H1 (cell line): ENCODE measurements around the gene VSTM4. TPM values are rescaled to one million over a fixed set of nuclear protein-coding genes. Genes with fewer than 3 reads are reported as not detected.

Experiments
- BACH1 ChIP-seq: IDR thresholded peaks from 2 replicates; pipeline ENCODE4 v1.6.1; 2012; ENCODE audit warnings: low read length, improper control_type of control experiment
- BCL11A ChIP-seq, 2 experiments: IDR thresholded peaks; one replicate each; pipeline ENCODE4 v1.6.1; 2011; ENCODE audit warnings: low read depth in 2 of 2, low read length in 2 of 2, mild to moderate bottlenecking in 2 of 2
- BRCA1 ChIP-seq: IDR thresholded peaks from 2 replicates; pipeline ENCODE4 v1.6.1; 2012; ENCODE audit warnings: low read depth, low read length, improper control_type of control experiment
- CHD2 ChIP-seq: IDR thresholded peaks from 2 replicates; pipeline ENCODE4 v1.6.1; 2012; ENCODE audit warnings: low read length, improper control_type of control experiment
- EZH2 ChIP-seq: fragments of 200-600 bp; sonication (generic); IDR thresholded peaks from 2 replicates; pipeline ENCODE4 v1.7.1; 2012; ENCODE audit warnings: low read depth, mild to moderate bottlenecking, moderate library complexity, low read length, inconsistent platforms; ENCODE audit not compliant: severe bottlenecking
- FOSL1 ChIP-seq: IDR thresholded peaks from 2 replicates; pipeline ENCODE4 v1.6.1; 2011; ENCODE audit warnings: mild to moderate bottlenecking, low read depth, low read length, moderate library complexity; ENCODE audit not compliant: insufficient read depth
- HDAC2 ChIP-seq, 2 experiments: fragments of 300-600 bp in 1 of 2; sonication (generic) in 1 of 2; IDR thresholded peaks; 2 replicates each; pipeline ENCODE4 v1.6.1; 2011 to 2012; ENCODE audit warnings: low read depth in 2 of 2, low read length in 2 of 2, mild to moderate bottlenecking in 2 of 2, moderate library complexity in 2 of 2, borderline replicate concordance in 1 of 2, inconsistent platforms in 1 of 2
- HDAC6 ChIP-seq: IDR thresholded peaks from one replicate; pipeline ENCODE4 v1.7.1; 2012; ENCODE audit warnings: low read depth, mild to moderate bottlenecking, inconsistent platforms, low read length, moderate library complexity
- JUND ChIP-seq: IDR thresholded peaks from 2 replicates; pipeline ENCODE4 v1.6.1; 2011; ENCODE audit warnings: mild to moderate bottlenecking, improper control_type of control experiment, low read length
- KDM1A ChIP-seq: fragments of 200-600, 300-600 bp; sonication (generic); IDR thresholded peaks from 2 replicates; pipeline ENCODE4 v1.7.1; 2016; ENCODE audit warnings: mild to moderate bottlenecking, low read length, borderline replicate concordance
- KDM4A ChIP-seq: IDR thresholded peaks from one replicate; pipeline ENCODE4 v1.7.1; 2012; ENCODE audit warnings: low read depth, mild to moderate bottlenecking, moderate library complexity, low read length, inconsistent platforms; ENCODE audit not compliant: severe bottlenecking
- MAX ChIP-seq: IDR thresholded peaks from 2 replicates; pipeline ENCODE4 v1.6.1; 2012; ENCODE audit warnings: inconsistent platforms
- NRF1 ChIP-seq: IDR thresholded peaks from 2 replicates; pipeline ENCODE4 v1.6.1; 2011; ENCODE audit warnings: mild to moderate bottlenecking, low read depth, low read length, improper control_type of control experiment
- POLR2A ChIP-seq, 2 experiments: IDR thresholded peaks; 1 replicate in 1 of 2; 2 replicates in 1 of 2; pipeline ENCODE4 v1.6.1; 2011; ENCODE audit warnings: low read depth in 2 of 2, low read length in 2 of 2, mild to moderate bottlenecking in 2 of 2; ENCODE audit errors: control extremely low read depth in 1 of 2
- POU5F1 ChIP-seq: IDR thresholded peaks from 2 replicates; pipeline ENCODE4 v1.6.1; 2011; ENCODE audit warnings: low read depth, mild to moderate bottlenecking, low read length, moderate library complexity
- RAD21 ChIP-seq, 2 experiments: IDR thresholded peaks in 1 of 2; conservative IDR thresholded peaks in 1 of 2; 2 replicates each; pipeline ENCODE4 v1.6.1; 2011; ENCODE audit warnings: low read depth in 2 of 2, low read length in 2 of 2, improper control_type of control experiment in 1 of 2, inconsistent platforms in 1 of 2, mild to moderate bottlenecking in 1 of 2, moderate library complexity in 1 of 2
- RFX5 ChIP-seq: IDR thresholded peaks from 2 replicates; pipeline ENCODE4 v1.6.1; 2011; ENCODE audit warnings: low read depth, low read length, improper control_type of control experiment, borderline replicate concordance
- SIRT6 ChIP-seq: IDR thresholded peaks from one replicate; pipeline ENCODE4 v1.7.1; 2012; ENCODE audit warnings: low read length, inconsistent platforms
- SP1 ChIP-seq: IDR thresholded peaks from 2 replicates; pipeline ENCODE4 v1.6.1; 2011; ENCODE audit warnings: low read depth, low read length
- TAF7 ChIP-seq: optimal IDR thresholded peaks from 2 replicates; pipeline ENCODE3; 2011; ENCODE audit warnings: low read depth, mild to moderate bottlenecking, inconsistent platforms, low read length, moderate library complexity, borderline replicate concordance
- USF2 ChIP-seq: IDR thresholded peaks from 2 replicates; pipeline ENCODE4 v1.6.1; 2011; ENCODE audit warnings: low read length, improper control_type of control experiment
- polyA plus RNA-seq, 7 experiments: library from polyadenylated mRNA; depleted of rRNA in 3 of 7; stranded (reverse) in 5 of 7; unstranded in 2 of 7; fragments of >200 nt in 5 of 7; fragments of 200-250 nt in 2 of 7; gene quantifications; 1 replicate in 5 of 7; 2 replicates in 1 of 7; 4 replicates in 1 of 7; pipeline versions ENCODE4 v1.2.1 to v1.2.3, GENCODE V29; 2011 to 2013; ENCODE audit warnings: missing spikeins in 2 of 7, mixed read lengths in 2 of 7
- total RNA-seq: library from RNA; stranded (reverse); fragmentation: NEBNext Ultra II Directional; extraction: Animal tissue kit (Norgen Biotek cat#: 25700); gene quantifications from 2 replicates; pipeline ENCODE4 v1.2.1, GENCODE V29; 2021

The VSTM4 gene
- total and polyA plus RNA-seq, 2 of the 8 experiments (the other 6 are each of a cell fraction or from before 2014, with no cell fraction given): 0.48 to 0.73 TPM

GRCh38 chr10:49115015-49115795 lies at the start of gene VSTM4 (continued):
- TF ChIP-seq KDM4A (peak; percentile 76), POU5F1 (no peak), SIRT6 (no peak), CHD2 (peak; percentile 71; the same call in 1 of the 2 replicates), RFX5 (no peak), BRCA1 (0 out of 2 replicates have a peak, but pooled peaks have one; percentile 7), EZH2 (no peak), USF2 (no peak), FOSL1 (no peak), SP1 (no peak), HDAC2 (IDR thresholded peaks at IDR 0.05; ENCODE audit: borderline replicate concordance in 1 of 2, low read depth in 2 of 2, low read length in 2 of 2) (peak in 1 of 2 experiments; percentile 67; a peak in 1 of 4 replicates), BACH1 (peak; percentile 45; the same call in 1 of the 2 replicates), JUND (no peak), HDAC6 (no peak), BCL11A (IDR thresholded peaks at IDR 0.05; ENCODE audit: low read depth in 2 of 2, low read length in 2 of 2) (no peak), MAX (0 out of 2 replicates have a peak, but pooled peaks have one; percentile 7), NRF1 (no peak), RAD21 (IDR thresholded peaks at IDR 0.05 in 1 of 2, conservative IDR thresholded peaks at IDR 0.05 in 1 of 2; ENCODE audit: low read depth in 2 of 2, low read length in 2 of 2) (no peak), TAF7 (no peak), KDM1A (peak; percentile 93; the same call in 1 of the 2 replicates), POLR2A (IDR thresholded peaks at IDR 0.05; ENCODE audit: control extremely low read depth in 1 of 2, low read depth in 2 of 2, low read length in 2 of 2) (no peak)
